Spleen (tissue), 7 donors: ENCODE results near the gene UMOD.

ENCODE experiments used
- POLR2A ChIP-seq, 3 donors: fragments of 450-650 bp; IDR thresholded peaks; one replicate each; pipeline ENCODE4 v1.5.1; 2017; ENCODE audit warnings: antibody characterized with exemption in 3 of 3, mild to moderate bottlenecking in 1 of 3
- POLR2AphosphoS5 ChIP-seq, 3 donors: sonication (generic); formaldehyde crosslinking; IDR thresholded peaks; one replicate each; pipeline ENCODE4 v1.5.1; 2017; ENCODE audit warnings: antibody characterized with exemption in 3 of 3
- TF ChIP-seq, protein P1 (sequence below), 11 experiments: fragments of 200-600 bp in 7 of 11; fragments of 450-650 bp in 4 of 11; sonication (generic) in 4 of 11; IDR thresholded peaks in 8 of 11; conservative IDR thresholded peaks in 3 of 11; 1 replicate in 7 of 11; 2 replicates in 4 of 11; pipeline versions ENCODE4 v1.4.0 to v1.8.0; 2016 to 2021; ENCODE audit warnings: antibody characterized with exemption in 11 of 11, inconsistent platforms in 4 of 11, mild to moderate bottlenecking in 1 of 11
- donor health status: DM: no; HTN: no; CAD: no; lungs with moderate emphysema.
- donor health status: DM: no; HTN: no; CAD: no.
- donor health status: DM: no; HTN: no; CAD: no.

DNA sequence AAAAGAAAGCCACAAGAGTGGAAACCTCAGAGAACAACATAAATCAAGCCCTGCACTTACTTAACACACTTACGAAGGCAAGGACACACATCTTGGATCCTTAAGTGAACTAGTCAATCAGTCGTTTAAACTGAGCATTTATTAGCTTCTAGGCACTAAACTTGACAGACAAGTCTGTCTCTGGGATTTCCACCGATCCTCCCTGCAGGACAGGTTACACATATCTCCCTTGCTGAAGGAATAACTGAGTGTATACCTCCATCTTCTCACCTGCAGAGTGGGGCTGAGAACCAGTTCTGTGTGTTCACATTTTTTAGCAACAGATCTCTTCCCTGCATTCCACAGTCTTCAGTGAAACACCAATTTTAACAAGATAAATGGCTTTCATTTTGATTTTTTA is 34.1 kb downstream of the UMOD start:
- TF ChIP-seq, protein P1, sequence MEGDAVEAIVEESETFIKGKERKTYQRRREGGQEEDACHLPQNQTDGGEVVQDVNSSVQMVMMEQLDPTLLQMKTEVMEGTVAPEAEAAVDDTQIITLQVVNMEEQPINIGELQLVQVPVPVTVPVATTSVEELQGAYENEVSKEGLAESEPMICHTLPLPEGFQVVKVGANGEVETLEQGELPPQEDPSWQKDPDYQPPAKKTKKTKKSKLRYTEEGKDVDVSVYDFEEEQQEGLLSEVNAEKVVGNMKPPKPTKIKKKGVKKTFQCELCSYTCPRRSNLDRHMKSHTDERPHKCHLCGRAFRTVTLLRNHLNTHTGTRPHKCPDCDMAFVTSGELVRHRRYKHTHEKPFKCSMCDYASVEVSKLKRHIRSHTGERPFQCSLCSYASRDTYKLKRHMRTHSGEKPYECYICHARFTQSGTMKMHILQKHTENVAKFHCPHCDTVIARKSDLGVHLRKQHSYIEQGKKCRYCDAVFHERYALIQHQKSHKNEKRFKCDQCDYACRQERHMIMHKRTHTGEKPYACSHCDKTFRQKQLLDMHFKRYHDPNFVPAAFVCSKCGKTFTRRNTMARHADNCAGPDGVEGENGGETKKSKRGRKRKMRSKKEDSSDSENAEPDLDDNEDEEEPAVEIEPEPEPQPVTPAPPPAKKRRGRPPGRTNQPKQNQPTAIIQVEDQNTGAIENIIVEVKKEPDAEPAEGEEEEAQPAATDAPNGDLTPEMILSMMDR (IDR thresholded peaks at IDR 0.05 in 8 of 11, conservative IDR thresholded peaks at IDR 0.05 in 3 of 11), result no peak
- no peak for TF ChIP-seq POLR2A (IDR thresholded peaks at IDR 0.05)
- no peak for TF ChIP-seq POLR2AphosphoS5 (IDR thresholded peaks at IDR 0.05)
